ENCODE measurements around the gene NLRC4.

DNA sequence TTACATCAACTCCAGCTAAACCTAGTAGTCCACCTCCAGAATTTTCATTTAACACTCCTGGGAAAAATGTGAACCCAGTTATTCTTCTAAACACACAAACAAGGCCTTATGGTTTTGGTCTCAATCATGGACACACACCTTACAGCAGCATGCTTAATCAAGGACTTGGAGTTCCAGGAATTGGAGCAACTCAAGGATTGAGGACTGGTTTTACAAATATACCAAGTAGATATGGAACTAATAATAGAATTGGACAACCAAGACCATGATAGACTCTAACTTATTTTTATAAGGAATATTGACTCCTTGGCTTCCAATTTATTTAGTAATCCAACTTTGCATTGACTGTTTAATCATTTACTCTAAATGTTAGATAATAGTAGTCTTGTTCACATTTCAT lies 44.2 kb downstream of the NLRC4 start:
- TF ChIP-seq, protein P1, sequence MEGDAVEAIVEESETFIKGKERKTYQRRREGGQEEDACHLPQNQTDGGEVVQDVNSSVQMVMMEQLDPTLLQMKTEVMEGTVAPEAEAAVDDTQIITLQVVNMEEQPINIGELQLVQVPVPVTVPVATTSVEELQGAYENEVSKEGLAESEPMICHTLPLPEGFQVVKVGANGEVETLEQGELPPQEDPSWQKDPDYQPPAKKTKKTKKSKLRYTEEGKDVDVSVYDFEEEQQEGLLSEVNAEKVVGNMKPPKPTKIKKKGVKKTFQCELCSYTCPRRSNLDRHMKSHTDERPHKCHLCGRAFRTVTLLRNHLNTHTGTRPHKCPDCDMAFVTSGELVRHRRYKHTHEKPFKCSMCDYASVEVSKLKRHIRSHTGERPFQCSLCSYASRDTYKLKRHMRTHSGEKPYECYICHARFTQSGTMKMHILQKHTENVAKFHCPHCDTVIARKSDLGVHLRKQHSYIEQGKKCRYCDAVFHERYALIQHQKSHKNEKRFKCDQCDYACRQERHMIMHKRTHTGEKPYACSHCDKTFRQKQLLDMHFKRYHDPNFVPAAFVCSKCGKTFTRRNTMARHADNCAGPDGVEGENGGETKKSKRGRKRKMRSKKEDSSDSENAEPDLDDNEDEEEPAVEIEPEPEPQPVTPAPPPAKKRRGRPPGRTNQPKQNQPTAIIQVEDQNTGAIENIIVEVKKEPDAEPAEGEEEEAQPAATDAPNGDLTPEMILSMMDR (IDR thresholded peaks at IDR 0.05) = no peak
- TF ChIP-seq POLR2A (IDR thresholded peaks at IDR 0.05) (no peak), POLR2AphosphoS5 (IDR thresholded peaks at IDR 0.05) (no peak)
